ENCODE measurements around the gene BARHL1. TPM values are rescaled to one million over a fixed set of nuclear protein-coding genes. Genes with fewer than 3 reads are reported as not detected.

The BARHL1 gene
- not detected for total RNA-seq

- ATAC-seq (replicated peaks in 1 of 2) (no peak), DNase-seq (no peak)
- H3K27me3 Mint-ChIP-seq (ENCODE audit: low read depth): peaks cover 87% of the 10 kb centered on the region
- H3K4me3 Mint-ChIP-seq: peak within 1 kb of the TSS; percentile 74 to 95
- H3K36me3 Mint-ChIP-seq (ENCODE audit: insufficient read depth in 2 of 2): peaks cover 0 to 5% of the 10 kb centered on the region in 2 donors
- no peaks in the 10 kb centered on the region for H3K9me3 Mint-ChIP-seq
- H3K4me1 Mint-ChIP-seq (ENCODE audit: low read depth): peaks cover 12% of the 10 kb centered on the region
- H3K27ac Mint-ChIP-seq: peak within 1 kb of the TSS; percentile 91
Measured at GRCh38 chr9:132582276-132582785, at the start of gene BARHL1. Gene BARHL1, plus strand, starts transcription at chr9:132582606. Its CDS starts 192 bp downstream, at chr9:132582798.

- no peak overlapping the region for H3K27ac Mint-ChIP-seq
- no peaks in the 10 kb centered on the region for H3K9me3 Mint-ChIP-seq
- no peak for ATAC-seq (replicated peaks in 1 of 2)
- peaks cover 18% of the 10 kb centered on the region for H3K27me3 Mint-ChIP-seq (ENCODE audit: low read depth)
- H3K4me1 Mint-ChIP-seq (ENCODE audit: low read depth): no peaks in the 10 kb centered on the region
- no peak for DNase-seq
- H3K4me3 Mint-ChIP-seq: no peak overlapping the region
- H3K36me3 Mint-ChIP-seq (ENCODE audit: insufficient read depth in 2 of 2): no peaks in the 10 kb centered on the region
Measured at GRCh38 chr9:132534832-132535231, 47.6 kb upstream of the BARHL1 start.

- Mint-ChIP-seq H3K27me3 (ENCODE audit: low read depth) (peaks cover 11% of the 10 kb centered on the region), H3K36me3 (ENCODE audit: insufficient read depth in 2 of 2) (no peaks in the 10 kb centered on the region), H3K9me3 (no peaks in the 10 kb centered on the region), H3K4me3 (no peak overlapping the region), H3K27ac (no peak overlapping the region), H3K4me1 (ENCODE audit: low read depth) (no peaks in the 10 kb centered on the region)
- no peak for ATAC-seq (replicated peaks in 1 of 2)
- DNase-seq: no peak
Measured at GRCh38 chr9:132536124-132536523, 46.3 kb upstream of the BARHL1 start.

- Mint-ChIP-seq H3K4me1 (ENCODE audit: low read depth) (no peaks in the 10 kb centered on the region), H3K36me3 (ENCODE audit: insufficient read depth in 2 of 2) (no peaks in the 10 kb centered on the region), H3K27me3 (ENCODE audit: low read depth) (no peaks in the 10 kb centered on the region), H3K27ac (no peak overlapping the region), H3K4me3 (no peak overlapping the region), H3K9me3 (no peaks in the 10 kb centered on the region)
- no peak for DNase-seq
- ATAC-seq (replicated peaks in 1 of 2): no peak
Measured at GRCh38 chr9:132537352-132537751, 45.1 kb upstream of the BARHL1 start.

GRCh38 chr9:132538071-132538470 lies 44.3 kb upstream of the BARHL1 start:
- no peak overlapping the region for H3K27ac Mint-ChIP-seq
- H3K4me3 Mint-ChIP-seq: no peak overlapping the region
- DNase-seq: no peak
- H3K9me3 Mint-ChIP-seq: no peaks in the 10 kb centered on the region
- no peaks in the 10 kb centered on the region for H3K27me3 Mint-ChIP-seq (ENCODE audit: low read depth)
- H3K36me3 Mint-ChIP-seq (ENCODE audit: insufficient read depth in 2 of 2): no peaks in the 10 kb centered on the region
- no peak for ATAC-seq (replicated peaks in 1 of 2)
- no peaks in the 10 kb centered on the region for H3K4me1 Mint-ChIP-seq (ENCODE audit: low read depth)

GRCh38 chr9:132539096-132539495 lies 43.3 kb upstream of the BARHL1 start:
- no peaks in the 10 kb centered on the region for H3K36me3 Mint-ChIP-seq (ENCODE audit: insufficient read depth in 2 of 2)
- no peak overlapping the region for H3K27ac Mint-ChIP-seq
- no peaks in the 10 kb centered on the region for H3K9me3 Mint-ChIP-seq
- DNase-seq: no peak
- H3K4me1 Mint-ChIP-seq (ENCODE audit: low read depth): no peaks in the 10 kb centered on the region
- no peak overlapping the region for H3K4me3 Mint-ChIP-seq
- H3K27me3 Mint-ChIP-seq (ENCODE audit: low read depth): no peaks in the 10 kb centered on the region
- no peak for ATAC-seq (replicated peaks in 1 of 2)

GRCh38 chr9:132541051-132541450 lies 41.4 kb upstream of the BARHL1 start:
- Mint-ChIP-seq H3K4me3 (no peak overlapping the region), H3K36me3 (ENCODE audit: insufficient read depth in 2 of 2) (no peaks in the 10 kb centered on the region), H3K27me3 (ENCODE audit: low read depth) (no peaks in the 10 kb centered on the region), H3K4me1 (ENCODE audit: low read depth) (no peaks in the 10 kb centered on the region), H3K27ac (no peak overlapping the region), H3K9me3 (no peaks in the 10 kb centered on the region)
- ATAC-seq (replicated peaks in 1 of 2): no peak
- no peak for DNase-seq

GRCh38 chr9:132541870-132542830 lies 40.3 kb upstream of the BARHL1 start:
- ATAC-seq (replicated peaks in 1 of 2) (no peak), DNase-seq (no peak)
- H3K36me3 Mint-ChIP-seq (ENCODE audit: insufficient read depth in 2 of 2): no peaks in the 10 kb centered on the region
- peaks cover under 1% of the 10 kb centered on the region for H3K27me3 Mint-ChIP-seq (ENCODE audit: low read depth)
- H3K9me3 Mint-ChIP-seq: no peaks in the 10 kb centered on the region
- H3K4me1 Mint-ChIP-seq (ENCODE audit: low read depth): no peaks in the 10 kb centered on the region
- H3K27ac Mint-ChIP-seq: no peak overlapping the region
- H3K4me3 Mint-ChIP-seq: no peak overlapping the region

GRCh38 chr9:132543251-132543650 lies 39.2 kb upstream of the BARHL1 start:
- H3K27me3 Mint-ChIP-seq (ENCODE audit: low read depth): peaks cover 6% of the 10 kb centered on the region
- H3K36me3 Mint-ChIP-seq (ENCODE audit: insufficient read depth in 2 of 2): no peaks in the 10 kb centered on the region
- no peak for ATAC-seq (replicated peaks in 1 of 2)
- no peaks in the 10 kb centered on the region for H3K4me1 Mint-ChIP-seq (ENCODE audit: low read depth)
- no peak for DNase-seq
- no peaks in the 10 kb centered on the region for H3K9me3 Mint-ChIP-seq
- H3K27ac Mint-ChIP-seq: no peak overlapping the region
- no peak overlapping the region for H3K4me3 Mint-ChIP-seq

GRCh38 chr9:132543960-132544359 lies 38.4 kb upstream of the BARHL1 start:
- Mint-ChIP-seq H3K27ac (no peak overlapping the region), H3K4me1 (ENCODE audit: low read depth) (no peaks in the 10 kb centered on the region), H3K4me3 (no peak overlapping the region), H3K36me3 (ENCODE audit: insufficient read depth in 2 of 2) (no peaks in the 10 kb centered on the region), H3K9me3 (no peaks in the 10 kb centered on the region), H3K27me3 (ENCODE audit: low read depth) (peaks cover 6% of the 10 kb centered on the region)
- DNase-seq (no peak), ATAC-seq (replicated peaks in 1 of 2) (no peak)

- Mint-ChIP-seq H3K27me3 (ENCODE audit: low read depth) (peaks cover 6% of the 10 kb centered on the region), H3K36me3 (ENCODE audit: insufficient read depth in 2 of 2) (no peaks in the 10 kb centered on the region), H3K27ac (no peak overlapping the region), H3K4me1 (ENCODE audit: low read depth) (no peaks in the 10 kb centered on the region), H3K9me3 (no peaks in the 10 kb centered on the region), H3K4me3 (no peak overlapping the region)
- DNase-seq: no peak
- no peak for ATAC-seq (replicated peaks in 1 of 2)
Measured at GRCh38 chr9:132545578-132545977, 36.8 kb upstream of the BARHL1 start.

GRCh38 chr9:132546148-132547051 lies 36.0 kb upstream of the BARHL1 start:
- peak overlapping the region; percentile 27 to 39 for H3K4me3 Mint-ChIP-seq
- no peaks in the 10 kb centered on the region for H3K36me3 Mint-ChIP-seq (ENCODE audit: insufficient read depth in 2 of 2)
- no peaks in the 10 kb centered on the region for H3K9me3 Mint-ChIP-seq
- no peaks in the 10 kb centered on the region for H3K4me1 Mint-ChIP-seq (ENCODE audit: low read depth)
- ATAC-seq (replicated peaks in 1 of 2) (no peak), DNase-seq (no peak)
- H3K27me3 Mint-ChIP-seq (ENCODE audit: low read depth): peaks cover 6% of the 10 kb centered on the region
- H3K27ac Mint-ChIP-seq: no peak overlapping the region

GRCh38 chr9:132547052-132547431 lies 35.4 kb upstream of the BARHL1 start:
- DNase-seq (no peak), ATAC-seq (replicated peaks in 1 of 2) (no peak)
- no peaks in the 10 kb centered on the region for H3K36me3 Mint-ChIP-seq (ENCODE audit: insufficient read depth in 2 of 2)
- no peaks in the 10 kb centered on the region for H3K9me3 Mint-ChIP-seq
- H3K27ac Mint-ChIP-seq: no peak overlapping the region
- no peaks in the 10 kb centered on the region for H3K4me1 Mint-ChIP-seq (ENCODE audit: low read depth)
- no peak overlapping the region for H3K4me3 Mint-ChIP-seq
- peaks cover 6% of the 10 kb centered on the region for H3K27me3 Mint-ChIP-seq (ENCODE audit: low read depth)
